ENCODE measurements around the gene CBLC.

GRCh38 chr19:44800461-44800860 lies 22.8 kb downstream of the CBLC start:
- TF ChIP-seq CTCF (IDR thresholded peaks at IDR 0.05; ENCODE audit: low read length) (peak; percentile 90), EZH2 (optimal IDR thresholded peaks at IDR 0.05; ENCODE audit: low read depth, low read length) (no peak), EZH2phosphoT487 (IDR thresholded peaks at IDR 0.05; ENCODE audit: low read length) (no peak)

Data from MM.1S (cell line).